GM12872 (cell line): ENCODE results near the gene NAGS.
A peak's percentile ranks its signal among the peaks of the same experiment; 100 is the strongest.

Source experiments
- CTCF ChIP-seq: IDR thresholded peaks from 3 replicates; pipeline ENCODE4 v1.5.1; 2011; ENCODE audit warnings: low read depth, mild to moderate bottlenecking, low read length, moderate library complexity; ENCODE audit not compliant: insufficient read depth

Gene NAGS

DNA sequence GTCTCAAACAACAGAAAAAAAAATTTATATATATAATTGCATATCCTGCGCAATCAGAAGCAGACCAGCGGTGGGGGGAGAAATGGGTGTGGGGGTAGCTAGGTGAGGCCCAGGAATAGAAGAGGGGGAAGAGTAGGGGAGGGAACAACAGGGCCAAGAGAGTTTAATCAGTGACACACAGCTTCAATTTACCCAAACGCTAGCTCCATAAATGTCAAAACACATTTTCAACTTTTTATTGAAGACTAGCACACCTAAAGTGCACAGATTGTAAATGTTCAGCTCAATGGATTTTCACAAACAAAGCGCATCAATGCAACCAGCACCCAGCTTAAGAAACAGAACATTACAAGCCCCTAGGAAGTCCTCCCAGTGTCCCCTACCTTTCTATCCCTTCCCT, 24.8 kb upstream of the NAGS start:
- no peak for TF ChIP-seq CTCF

DNA sequence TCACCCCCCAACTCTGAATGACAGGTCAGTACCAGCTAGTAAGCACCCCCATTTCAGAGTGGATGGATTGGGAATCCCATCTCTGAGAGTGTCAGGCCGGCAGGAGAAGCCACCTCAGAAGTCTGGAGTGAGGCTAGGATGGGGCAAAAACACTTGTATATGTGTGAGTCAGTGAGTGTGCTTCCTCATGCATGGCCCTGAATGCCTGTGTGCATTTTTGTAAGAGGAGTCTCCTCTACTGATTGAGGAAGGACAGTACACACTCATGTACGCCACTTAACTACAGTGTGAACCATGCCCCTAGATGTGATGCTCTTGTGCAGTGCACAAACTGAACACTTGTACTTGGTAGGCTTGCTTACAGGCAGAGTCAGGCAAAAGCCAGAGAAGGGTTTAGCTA, 22.3 kb upstream of the NAGS start:
- TF ChIP-seq CTCF: no peak

- no peak for TF ChIP-seq CTCF
Observed at GRCh38 chr17:43983196-43983514, 21.3 kb upstream of the NAGS start.

DNA sequence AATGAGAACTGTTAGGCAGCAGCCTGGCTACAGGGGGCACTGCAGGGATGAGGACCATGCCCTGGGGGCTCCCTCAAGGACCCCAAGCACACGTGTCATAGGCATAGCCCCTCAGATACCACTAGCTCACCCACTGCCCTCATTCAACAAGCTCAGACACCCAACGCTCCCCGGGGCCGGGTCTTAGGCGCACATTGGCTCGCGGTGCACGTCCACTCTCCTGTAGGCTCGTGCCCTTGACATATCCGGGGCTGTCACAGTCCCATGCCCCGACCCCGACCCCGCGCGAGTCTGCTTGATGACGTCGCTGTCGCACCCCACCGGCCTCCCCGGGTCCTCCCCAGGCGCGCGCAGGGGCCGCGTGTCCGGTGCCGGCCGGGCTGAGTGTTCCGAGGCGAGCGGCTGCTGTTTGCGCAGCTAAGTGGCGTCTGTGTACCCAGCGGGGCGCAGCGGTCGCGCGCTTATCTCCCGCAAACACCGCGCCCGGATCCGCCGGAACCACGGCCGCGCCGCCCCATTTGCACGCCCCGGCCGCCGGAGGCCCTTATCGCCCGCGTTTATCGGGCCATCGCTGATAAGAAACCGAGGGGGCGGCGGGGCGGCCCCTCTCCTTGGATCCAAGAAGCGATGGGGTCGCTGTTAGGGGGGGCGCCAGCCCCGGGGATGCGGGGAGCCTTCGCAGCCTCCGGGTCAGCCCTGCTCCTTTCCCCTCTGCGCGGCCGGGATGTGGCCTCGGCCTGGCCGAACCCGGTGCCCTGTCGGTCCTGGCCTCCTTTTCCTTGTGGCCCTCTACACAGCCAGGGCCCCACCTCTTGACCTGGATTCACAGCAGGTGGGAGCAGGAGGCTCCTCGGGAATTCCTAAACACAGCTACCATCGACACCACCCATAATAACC, 20.7 kb upstream of the NAGS start:
- peak; percentile 31; the same call in 2 of the 3 replicates for TF ChIP-seq CTCF

DNA sequence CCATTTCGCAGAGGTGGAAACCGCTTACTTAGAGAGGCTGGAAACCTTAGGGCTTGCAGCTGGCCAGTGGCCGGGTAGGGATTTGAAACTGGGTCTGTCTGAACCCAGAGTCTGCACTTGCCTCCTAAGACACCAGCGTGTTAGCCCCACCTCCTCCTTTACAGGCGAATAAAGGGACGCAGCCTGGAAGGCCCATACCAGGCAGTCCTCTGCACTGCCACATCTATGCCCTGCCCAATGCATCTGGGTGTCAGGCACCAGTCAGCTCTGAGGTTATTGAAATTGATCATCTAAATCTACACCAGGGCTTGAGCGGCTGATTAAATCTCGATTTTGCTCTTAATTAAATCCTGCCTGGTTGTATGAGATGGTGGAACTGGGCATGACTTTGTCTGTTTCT, 19.9 kb upstream of the NAGS start:
- TF ChIP-seq CTCF: no peak

DNA sequence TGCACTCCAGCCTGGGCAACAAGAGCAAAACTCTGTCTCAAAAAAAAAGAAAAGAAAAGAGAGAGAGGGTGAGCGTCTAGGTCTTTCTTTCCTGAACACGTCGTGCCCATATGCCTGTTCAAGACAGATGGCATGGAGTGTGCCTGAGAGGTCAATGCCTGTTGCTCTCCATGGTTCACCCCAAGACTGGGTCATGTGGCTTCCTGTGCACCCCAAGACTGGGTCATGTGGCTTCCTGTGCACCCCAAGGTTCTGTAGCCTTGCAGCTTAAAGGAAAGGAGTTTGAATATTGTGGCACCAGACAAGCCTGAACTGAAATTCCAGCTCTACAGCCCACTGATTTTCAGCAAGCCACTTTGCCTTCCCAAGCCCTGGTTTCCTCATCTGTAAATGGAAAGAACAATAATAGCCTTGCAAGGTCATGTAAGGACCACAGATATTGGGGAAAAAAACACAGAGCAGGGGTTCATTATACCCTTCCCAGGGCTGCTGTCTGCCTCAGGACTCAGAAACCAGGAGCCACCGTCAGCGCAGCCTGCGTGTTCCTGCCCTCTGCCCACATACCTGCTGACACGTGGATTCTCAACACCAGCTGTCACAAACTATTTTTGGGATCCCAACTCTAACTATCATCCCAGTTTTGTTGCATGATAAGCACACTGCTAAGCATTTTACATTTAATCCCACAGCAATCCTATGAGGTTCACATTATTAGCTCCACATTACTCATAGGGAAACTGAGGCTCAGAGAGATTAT, 18.0 kb upstream of the NAGS start:
- no peak for TF ChIP-seq CTCF

DNA sequence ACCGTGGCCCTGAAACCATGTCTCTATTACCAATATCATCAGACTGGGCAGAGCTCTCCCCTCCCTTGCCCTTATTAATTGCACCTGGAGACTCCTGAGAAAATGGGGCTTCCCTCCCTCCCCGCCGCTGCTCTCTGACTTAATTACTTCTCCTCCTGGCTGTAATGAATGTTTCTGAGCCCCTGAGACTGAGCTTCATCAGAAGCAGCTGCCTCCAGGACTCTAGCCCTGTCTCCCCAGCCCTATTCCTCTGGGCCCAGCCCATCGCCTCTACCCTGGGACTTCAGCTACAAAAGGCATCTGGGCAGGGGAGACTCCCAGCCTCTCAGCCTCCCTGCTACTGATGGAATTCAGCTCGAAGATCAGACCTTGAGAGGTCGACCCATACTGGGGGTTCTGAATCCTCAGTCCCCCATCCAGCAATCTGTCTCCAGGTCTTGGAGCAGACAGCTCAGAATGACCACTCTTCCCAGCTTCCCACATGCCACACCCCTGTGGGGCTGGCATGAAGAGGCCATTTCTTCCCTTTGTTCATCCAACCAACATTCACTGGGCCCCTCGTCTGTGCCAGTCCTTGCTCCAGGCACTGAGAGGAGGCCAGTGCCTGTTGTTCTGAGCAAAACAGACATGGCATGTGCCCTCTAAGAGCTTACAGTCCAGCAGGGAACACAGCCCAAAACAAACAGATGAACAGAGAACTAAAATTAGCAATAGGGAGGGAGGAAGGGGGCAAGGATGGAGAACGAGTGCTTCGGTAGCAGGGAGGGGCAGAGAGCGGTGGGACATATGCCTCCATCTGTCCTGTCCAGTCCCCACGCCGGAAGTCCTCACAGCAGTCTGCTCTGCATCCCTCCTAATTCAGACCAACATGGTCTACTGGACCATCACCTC, 17.0 kb upstream of the NAGS start:
- TF ChIP-seq CTCF: no peak
